IMR-90 (cell line): ENCODE measurements around the gene RYR2. TPM values are rescaled to one million over a fixed set of nuclear protein-coding genes. Genes with fewer than 3 reads are reported as not detected.

Source experiments
- ATAC-seq: fragments of 200-7000 bp; cut with Tn5 transposase; 2 replicates; pipeline ENCODE4 v1.9.1; 2020; ENCODE audit warnings: low read depth, mild to moderate bottlenecking, moderate library complexity
- BruUV-seq: library from RNA; stranded (reverse); fragments of 400-500 nt; replicated peaks from 2 replicates; lab custom pipeline; 2021; lab: Mats Ljungman, UMichigan
- CTCF ChIA-PET: fragments of 300-600 bp; formaldehyde crosslinking; extraction: SDS; loops from one replicate; lab custom pipeline; 2021; ENCODE audit warnings: antibody characterized with exemption; lab: Yijun Ruan, JAX
- POLR2A ChIA-PET: fragments of 300-600 bp; sonication (Branson Sonifier 250); formaldehyde crosslinking; loops from one replicate; lab custom pipeline; 2022; ENCODE audit warnings: antibody characterized with exemption; ENCODE audit not compliant: unreplicated experiment; lab: Charles Lee
- DNase-seq: peaks from one replicate; pipeline ENCODE4 v3.0.0; 2013
- H2AFZ ChIP-seq: replicated peaks from 2 replicates; pipeline ENCODE3; 2013; ENCODE audit warnings: low read length, mild to moderate bottlenecking; ENCODE audit not compliant: poor library complexity
- H2AK5ac ChIP-seq: 2 replicates; pipeline ENCODE4 v1.6.1; 2013; ENCODE audit warnings: low read depth, low read length, inconsistent platforms
- H2AK9ac ChIP-seq: replicated peaks from 2 replicates; pipeline ENCODE3; 2013; ENCODE audit warnings: mild to moderate bottlenecking, low read depth, low read length, moderate library complexity; ENCODE audit not compliant: poor library complexity
- H2BK120ac ChIP-seq: 2 replicates; pipeline ENCODE4 v1.6.1; 2013; ENCODE audit warnings: low read depth, low read length, inconsistent platforms
- H2BK15ac ChIP-seq: 3 replicates; pipeline ENCODE4 v1.6.1; 2013; ENCODE audit warnings: low read depth, low read length, inconsistent platforms
- H2BK20ac ChIP-seq: 2 replicates; pipeline ENCODE4 v1.6.1; 2013; ENCODE audit warnings: low read depth, mild to moderate bottlenecking, inconsistent platforms, low read length, moderate library complexity
- H2BK5ac ChIP-seq: 2 replicates; pipeline ENCODE4 v1.6.1; 2013; ENCODE audit warnings: mild to moderate bottlenecking, low read depth, low read length, inconsistent platforms; ENCODE audit not compliant: poor library complexity, severe bottlenecking
- H3K14ac ChIP-seq: replicated peaks from 2 replicates; pipeline ENCODE4 v1.6.1; 2013; ENCODE audit warnings: low read depth, low read length, inconsistent platforms
- H3K18ac ChIP-seq: 2 replicates; pipeline ENCODE4 v1.6.1; 2013; ENCODE audit warnings: low read depth, low read length, control low read depth
- H3K23ac ChIP-seq: 2 replicates; pipeline ENCODE4 v1.6.1; 2013; ENCODE audit warnings: low read depth, low read length, inconsistent platforms
- H3K27ac ChIP-seq: 2 replicates; pipeline ENCODE4 v1.5.1; 2013; ENCODE audit warnings: mild to moderate bottlenecking, control low read depth, low read length; ENCODE audit not compliant: insufficient read depth
- H3K27me3 ChIP-seq: 2 replicates; pipeline ENCODE4 v1.6.1; 2013; ENCODE audit warnings: low read length; ENCODE audit not compliant: control insufficient read depth, insufficient read depth
- H3K36me3 ChIP-seq: 2 replicates; pipeline ENCODE4 v1.6.1; 2013; ENCODE audit warnings: low read length, mixed read lengths; ENCODE audit not compliant: control insufficient read depth, insufficient read depth
- H3K4ac ChIP-seq: 2 replicates; pipeline ENCODE4 v1.6.1; 2013; ENCODE audit warnings: low read depth, low read length, inconsistent platforms
- H3K4me1 ChIP-seq: 2 replicates; pipeline ENCODE4 v1.6.1; 2013; ENCODE audit warnings: low read length, mixed read lengths; ENCODE audit not compliant: control insufficient read depth, insufficient read depth
- H3K4me2 ChIP-seq: 2 replicates; pipeline ENCODE4 v1.6.1; 2013; ENCODE audit warnings: low read depth, mild to moderate bottlenecking, control low read depth, low read length, moderate library complexity
- H3K4me3 ChIP-seq: 2 replicates; pipeline ENCODE4 v1.5.1; 2013; ENCODE audit warnings: low read depth, mild to moderate bottlenecking, control low read depth, low read length, moderate library complexity; ENCODE audit not compliant: insufficient read depth
- H3K56ac ChIP-seq: 2 replicates; pipeline ENCODE4 v1.6.1; 2013; ENCODE audit warnings: low read length, inconsistent platforms; ENCODE audit not compliant: insufficient read depth; ENCODE audit errors: extremely low read depth
- H3K79me1 ChIP-seq, 2 experiments: 2 replicates each; pipeline ENCODE4 v1.6.1; 2013; ENCODE audit warnings: low read length in 2 of 2, inconsistent platforms in 1 of 2, low read depth in 1 of 2
- H3K9ac ChIP-seq: 2 replicates; pipeline ENCODE4 v1.6.1; 2013; ENCODE audit warnings: low read depth, low read length, control low read depth
- H3K9me1 ChIP-seq: 2 replicates; pipeline ENCODE4 v1.6.1; 2013; ENCODE audit warnings: low read length, inconsistent platforms; ENCODE audit not compliant: insufficient read depth
- H3K9me3 ChIP-seq: 2 replicates; pipeline ENCODE4 v1.6.1; 2013; ENCODE audit warnings: low read length; ENCODE audit not compliant: control insufficient read depth, insufficient read depth
- H4K20me1 ChIP-seq: 2 replicates; pipeline ENCODE4 v1.6.1; 2013; ENCODE audit warnings: low read length, inconsistent platforms; ENCODE audit not compliant: insufficient read depth
- H4K5ac ChIP-seq: 2 replicates; pipeline ENCODE4 v1.6.1; 2013; ENCODE audit warnings: mild to moderate bottlenecking, low read depth, low read length, control low read depth
- H4K8ac ChIP-seq, 2 experiments: 2 replicates each; pipeline ENCODE4 v1.6.1; 2013; ENCODE audit warnings: low read depth in 2 of 2, low read length in 2 of 2, control low read depth in 1 of 2, inconsistent platforms in 1 of 2
- H4K91ac ChIP-seq: 2 replicates; pipeline ENCODE4 v1.6.1; 2013; ENCODE audit warnings: low read depth, low read length, inconsistent platforms; ENCODE audit not compliant: insufficient read depth
- BHLHE40 ChIP-seq: fragments of 150-350 bp; IDR thresholded peaks from 2 replicates; pipeline ENCODE4 v1.6.1; 2016; ENCODE audit warnings: mild to moderate bottlenecking, low read depth, low read length
- MAFK ChIP-seq: IDR thresholded peaks from 2 replicates; pipeline ENCODE4 v1.6.1; 2012; ENCODE audit warnings: low read depth, low read length, improper control_type of control experiment
- MAZ ChIP-seq: IDR thresholded peaks from 2 replicates; pipeline ENCODE4 v1.6.1; 2012; ENCODE audit warnings: low read depth, mild to moderate bottlenecking, low read length, improper control_type of control experiment, moderate library complexity, borderline replicate concordance
- MXI1 ChIP-seq: IDR thresholded peaks from 2 replicates; pipeline ENCODE4 v1.6.1; 2012; ENCODE audit warnings: low read depth, mild to moderate bottlenecking, low read length, moderate library complexity, borderline replicate concordance
- NFE2L2 ChIP-seq: fragments of 150-350 bp; IDR thresholded peaks from 2 replicates; pipeline ENCODE4 v1.6.1; 2016; ENCODE audit warnings: low read depth, mild to moderate bottlenecking, low read length
- RCOR1 ChIP-seq: IDR thresholded peaks from 2 replicates; pipeline ENCODE4 v1.6.1; 2012; ENCODE audit warnings: mild to moderate bottlenecking, low read length, improper control_type of control experiment; ENCODE audit not compliant: insufficient replicate concordance
- USF2 ChIP-seq: fragments of 150-350 bp; IDR thresholded peaks from 2 replicates; pipeline ENCODE4 v1.6.1; 2017; ENCODE audit warnings: mild to moderate bottlenecking, antibody characterized with exemption, low read length, low read depth
- WGBS, 2 experiments: methylation state at CpG; one replicate each; pipeline versions ENCODE4 v1.1.5 to v1.1.7; 2013; ENCODE audit warnings: missing lambda C conversion rate in 2 of 2; ENCODE audit not compliant: insufficient read length in 1 of 2; ENCODE audit errors: extremely low coverage in 2 of 2; 5-methylcytosine and 5-hydroxymethylcytosine counted together
- dilution Hi-C: fragments of 300-500 bp; cut with HindIII; formaldehyde crosslinking; loops from one replicate; pipeline ENCODE4 v1.14.3; 2018; ENCODE audit warnings: low sequenced_read_pairs; ENCODE audit not compliant: unreplicated experiment
- in situ Hi-C: fragments of 300-500 bp; cut with MboI; formaldehyde crosslinking; loops from 3 replicates; pipeline ENCODE4 v1.14.3; 2019; ENCODE audit warnings: low sequenced_read_pairs, inconsistent platforms, mixed read lengths
- intact Hi-C: fragments of 100-400 bp; cut with micrococcal nuclease; formaldehyde crosslinking; loops from 2 replicates; pipeline ENCODE4 v1.10.0; 2022
- polyA plus RNA-seq, 3 experiments: library from polyadenylated mRNA; depleted of rRNA; stranded (reverse); fragments of >200 nt; gene quantifications; 2 replicates each; pipeline ENCODE4 v1.2.3, GENCODE V29; 2012; ENCODE audit warnings: low replicate concordance in 1 of 3
- total RNA-seq: library from RNA; depleted of rRNA; stranded (reverse); fragments of >200 nt; gene quantifications from 2 replicates; pipeline ENCODE4 v1.2.3, GENCODE V29; 2012

The RYR2 gene
- total and polyA plus RNA-seq, 2 of the 4 experiments (the other 2 are of a cell fraction): not detected

- no peak overlapping the region for H4K91ac ChIP-seq
- no peak overlapping the region for H2BK20ac ChIP-seq
- no peaks in the 10 kb centered on the region for H3K27me3 ChIP-seq
- H3K4ac ChIP-seq: no peak overlapping the region
- H2AK5ac ChIP-seq: no peak overlapping the region
- no peaks in the 10 kb centered on the region for H3K4me1 ChIP-seq
- CTCF ChIA-PET: no interaction called here
- WGBS, 2 experiments: no CpG with 5 or more reads among the region's 5 CpGs
- H3K14ac ChIP-seq: no peak overlapping the region
- H2AFZ ChIP-seq: no peak overlapping the region
- no peak overlapping the region for H2BK120ac ChIP-seq
- H3K9me3 ChIP-seq: no peaks in the 10 kb centered on the region
- no peaks in the 10 kb centered on the region for H3K36me3 ChIP-seq
- no peak overlapping the region for H2BK5ac ChIP-seq
- H2BK15ac ChIP-seq: no peak overlapping the region
- no peak overlapping the region for H3K56ac ChIP-seq
- intact Hi-C loops (no loop called here), dilution Hi-C loops (no loop called here), in situ Hi-C loops (no loop called here)
- TF ChIP-seq MAZ: no peak
- TF ChIP-seq MXI1: no peak
- TF ChIP-seq BHLHE40: no peak
- no peak for TF ChIP-seq NFE2L2
- TF ChIP-seq RCOR1: no peak
- no peak for TF ChIP-seq MAFK
- TF ChIP-seq USF2: no peak
- ATAC-seq: no peak
- no peak overlapping the region for H4K8ac ChIP-seq
- no TSS peak for BruUV-seq
- H3K9me1 ChIP-seq: no peaks in the 10 kb centered on the region
- no peak overlapping the region for H3K4me3 ChIP-seq
- POLR2A ChIA-PET: no interaction called here
- no peaks in the 10 kb centered on the region for H3K79me1 ChIP-seq
- H3K9ac ChIP-seq: no peak overlapping the region
- H3K18ac ChIP-seq: no peak overlapping the region
- no peaks in the 10 kb centered on the region for H4K20me1 ChIP-seq
- no peak overlapping the region for H3K4me2 ChIP-seq
- no peak overlapping the region for H3K23ac ChIP-seq
- no peak overlapping the region for H4K5ac ChIP-seq
- no peak for DNase-seq
- H2AK9ac ChIP-seq: no peak overlapping the region
- no peak overlapping the region for H3K27ac ChIP-seq
Observed at GRCh38 chr1:237760951-237761350, 719.0 kb downstream of the RYR2 start.
